ENCODE results near the gene POLR3B. TPM values are rescaled to one million over a fixed set of nuclear protein-coding genes. Genes with fewer than 3 reads are reported as not detected.

POLR3B gene
- total RNA-seq: 11.1 and 11.6 TPM in 2 replicates

GRCh38 chr12:106357549-106358395 lies at the start of gene POLR3B:
TSS of gene POLR3B (plus strand) at chr12:106357748. CDS start at chr12:106357880, 132 bp downstream.

Other genes starting within 250 kb of the POLR3B start
- gene NUAK1, start 218.8 kb upstream of the POLR3B start, total RNA-seq: 8.0 and 21.9 TPM in 2 replicates
- gene CKAP4, start 109.7 kb upstream of the POLR3B start, total RNA-seq: 115 and 127 TPM in 2 replicates
- gene TCP11L2, start 55.0 kb upstream of the POLR3B start, total RNA-seq: 7.4 and 8.4 TPM in 2 replicates
- gene RFX4, start 225.3 kb downstream of the POLR3B start, total RNA-seq: not detected in 2 replicates

All from airway epithelial cell (primary cell).